Islet precursor cell (in vitro differentiated cells): ENCODE data around the gene KDM5B.
A peak's percentile ranks its signal among the peaks of the same experiment; 100 is the strongest.
"Not testable (repeated sequence)": the region's sequence is repeated elsewhere in the genome, so short reads cannot be mapped to it uniquely, and the experiment has no call there.

ENCODE experiments used
- DNase-seq: peaks from one replicate; pipeline ENCODE4 v3.0.0-alpha.2; 2018

KDM5B gene

DNA sequence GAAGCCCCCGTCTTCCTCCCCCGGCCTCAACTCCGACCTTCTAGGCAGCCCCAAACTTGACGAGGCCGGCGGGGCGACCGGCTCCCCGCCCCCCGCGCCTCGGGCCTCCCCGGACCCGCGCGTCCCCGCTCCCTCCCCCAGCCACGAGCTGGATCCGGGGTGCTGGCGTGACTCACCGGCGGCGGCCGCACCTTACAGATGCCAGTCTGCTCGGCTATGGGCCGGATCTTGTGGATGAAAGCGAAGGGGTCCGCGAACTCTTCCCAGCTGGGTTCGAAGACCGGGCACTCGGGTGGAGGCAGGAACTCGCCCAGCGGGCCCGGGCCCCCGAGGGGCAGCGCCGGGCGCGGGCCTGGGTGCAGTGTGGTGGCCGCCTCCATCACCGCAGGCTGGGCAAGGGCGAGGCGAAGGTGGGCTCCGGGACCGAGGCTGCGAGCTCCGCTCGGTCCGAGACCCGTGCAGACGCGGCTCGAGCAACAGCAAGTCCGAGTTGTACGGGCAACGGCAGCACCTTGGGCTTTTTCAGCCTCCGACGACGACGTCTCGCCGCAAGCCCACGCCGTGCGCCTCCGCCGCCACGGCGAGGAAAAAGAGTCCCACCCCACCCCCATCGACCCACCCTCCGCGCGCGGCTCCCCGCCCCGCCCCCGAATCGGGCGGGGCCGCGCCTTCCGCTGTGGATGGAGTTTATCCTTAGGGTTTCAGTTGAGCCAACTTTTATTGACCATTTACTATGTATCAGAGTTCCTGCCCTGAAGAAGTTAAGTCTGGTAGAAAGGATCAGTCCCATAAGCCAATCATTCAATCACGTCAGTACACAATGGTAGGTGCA, at the start of gene KDM5B:
Gene KDM5B (minus strand): TSS at position 496 of the 832 bp plus-strand sequence. CDS start 116 bp downstream, at position 380.
- DNase-seq, result peak; percentile 88

DNA sequence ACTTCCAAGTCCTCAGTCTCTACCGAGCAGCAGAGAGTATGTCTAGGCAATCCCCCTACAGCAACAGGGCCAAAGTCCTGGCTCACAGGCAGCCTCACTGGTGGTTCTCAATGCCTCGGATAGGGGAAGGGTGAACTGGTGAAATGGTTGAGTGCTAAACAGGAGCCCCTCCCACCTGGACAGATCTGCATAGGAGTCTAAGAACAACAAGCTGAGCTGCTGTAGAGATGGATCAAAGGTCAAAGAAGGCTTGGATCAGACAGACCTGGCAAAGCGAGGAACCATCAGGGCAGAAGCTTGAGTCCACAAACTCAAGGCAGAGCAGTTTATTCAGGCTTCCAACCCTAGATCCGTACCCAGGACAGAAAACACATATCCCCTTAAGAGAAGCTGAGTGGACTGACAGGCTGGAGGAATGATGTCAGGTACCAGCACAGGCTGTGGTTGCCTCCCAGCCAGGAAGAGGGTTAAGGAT, 49.0 kb upstream of the KDM5B start:
- no peak for DNase-seq

DNA sequence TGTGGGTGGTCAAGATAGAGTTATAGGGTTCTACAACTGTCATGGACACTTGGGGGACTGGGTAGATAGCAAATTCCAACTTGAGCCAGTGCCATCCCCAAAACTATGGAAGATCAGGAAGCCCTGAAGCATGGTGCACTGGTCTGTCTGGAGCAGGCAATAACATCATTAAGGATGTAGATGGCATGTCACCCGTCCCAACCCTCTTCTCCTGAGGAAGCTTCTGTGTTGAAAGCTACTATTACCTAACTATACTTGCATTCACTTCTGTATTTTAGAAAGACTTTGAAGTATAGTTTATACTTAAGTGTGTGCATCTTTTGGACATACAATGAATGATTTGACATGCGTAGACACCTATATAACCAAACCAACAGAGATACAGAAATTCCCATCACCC, 47.8 kb upstream of the KDM5B start:
- no peak for DNase-seq

DNA sequence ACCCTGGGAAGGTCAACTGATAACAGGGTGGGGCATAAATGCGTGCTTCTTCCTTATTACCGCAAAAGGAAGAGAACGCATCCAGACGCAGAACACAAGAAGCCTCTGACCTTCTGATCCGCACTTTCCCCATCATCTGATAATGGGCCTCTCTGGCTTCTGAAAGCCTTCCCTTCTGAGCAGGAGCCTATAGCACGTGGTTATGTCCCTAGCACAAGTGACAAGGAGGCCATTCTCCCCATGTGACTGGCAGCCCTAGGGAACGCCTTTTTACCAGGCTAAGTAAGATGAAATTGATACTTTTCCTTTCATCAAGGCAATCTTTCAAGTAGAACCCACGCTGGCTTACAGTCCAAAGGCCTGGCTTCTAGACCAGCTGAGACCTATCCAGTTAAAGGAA, 46.6 kb upstream of the KDM5B start:
- no peak for DNase-seq

GRCh38 chr1:202852163-202852904, 44.1 kb upstream of the KDM5B start:
- DNase-seq, result peak; percentile 90

DNA sequence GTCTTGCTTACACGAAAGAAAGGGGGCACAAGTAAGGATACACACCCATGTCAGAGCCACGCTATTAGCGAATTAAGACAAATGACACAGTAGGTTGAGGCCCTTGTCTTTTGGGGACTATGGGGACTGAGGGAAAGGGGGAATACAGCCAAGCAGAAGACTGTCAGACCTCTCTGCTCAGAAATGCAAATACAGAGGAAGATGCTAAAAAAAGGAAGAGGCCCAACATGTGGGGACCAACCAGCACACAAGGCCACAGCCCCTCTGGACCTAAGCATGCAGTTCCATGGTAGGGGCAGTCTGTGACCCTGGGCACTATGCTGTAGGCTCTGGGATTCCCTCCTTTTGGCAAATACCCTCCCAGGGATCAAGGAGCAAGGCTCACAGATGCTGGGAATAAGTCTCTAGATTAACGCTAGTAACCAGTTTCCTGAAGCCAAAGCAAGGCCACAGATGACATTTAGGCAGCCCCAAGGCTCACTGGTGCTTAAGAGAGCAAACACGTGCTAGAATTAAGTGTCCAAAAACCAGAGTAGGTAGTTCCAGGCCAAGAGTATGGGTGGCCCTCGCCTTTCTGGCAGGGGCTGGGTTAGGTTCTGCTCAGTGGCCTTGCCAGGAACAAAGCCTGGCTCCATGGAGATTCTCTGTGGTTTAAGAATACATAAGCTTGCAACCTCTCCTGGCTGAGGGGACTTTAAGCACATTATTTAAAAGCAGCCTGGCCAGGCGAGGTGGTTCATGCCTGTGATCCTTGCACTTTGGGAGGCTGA, 42.6 kb upstream of the KDM5B start:
- no peak for DNase-seq

GRCh38 chr1:202848191-202848542, 39.9 kb upstream of the KDM5B start:
- DNase-seq, result no peak

GRCh38 chr1:202844935-202845334, 36.7 kb upstream of the KDM5B start:
- DNase-seq, result no peak

DNA sequence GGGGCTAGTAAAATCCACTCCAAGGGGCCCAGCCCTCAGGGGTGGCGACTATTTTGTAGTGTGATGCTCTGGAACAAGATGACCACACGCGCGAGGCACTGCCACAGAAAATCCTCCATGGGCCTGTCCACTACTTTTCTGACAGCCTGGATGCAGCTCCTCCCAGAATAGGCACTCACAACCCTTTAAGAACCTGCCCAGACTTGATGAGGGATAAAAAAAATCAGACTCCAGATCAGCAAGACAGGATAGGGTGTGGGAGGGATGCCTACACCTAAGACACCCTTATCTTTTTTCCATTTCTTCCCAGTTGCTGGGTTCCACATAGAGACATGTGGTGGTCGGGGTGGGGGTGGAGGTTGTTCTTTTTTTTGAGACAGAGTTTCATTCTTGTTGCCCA, 36.0 kb upstream of the KDM5B start:
- DNase-seq, result no peak

DNA sequence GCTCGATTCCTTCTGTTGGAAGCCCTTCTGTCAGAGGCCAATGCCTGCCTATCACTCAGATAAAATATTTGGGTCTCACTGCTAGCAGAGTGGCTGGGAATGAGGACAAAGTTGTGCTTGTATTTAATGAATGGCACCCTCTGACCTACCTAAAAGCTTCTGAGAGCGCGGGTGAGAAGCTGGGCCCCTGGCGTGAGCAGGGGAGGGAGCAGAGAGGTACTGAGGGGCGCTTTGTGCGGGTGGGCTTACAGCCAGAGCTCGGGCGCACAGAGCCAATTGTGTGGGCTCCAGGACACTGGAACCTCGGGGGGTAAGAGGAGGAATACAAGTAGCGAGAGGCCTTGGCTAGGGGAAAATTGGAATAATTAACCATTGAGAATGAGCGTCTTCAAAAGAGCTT, 34.9 kb upstream of the KDM5B start:
- DNase-seq, result no peak

- DNase-seq, result no peak
Measured at GRCh38 chr1:202837746-202838262, 29.6 kb upstream of the KDM5B start.

DNA sequence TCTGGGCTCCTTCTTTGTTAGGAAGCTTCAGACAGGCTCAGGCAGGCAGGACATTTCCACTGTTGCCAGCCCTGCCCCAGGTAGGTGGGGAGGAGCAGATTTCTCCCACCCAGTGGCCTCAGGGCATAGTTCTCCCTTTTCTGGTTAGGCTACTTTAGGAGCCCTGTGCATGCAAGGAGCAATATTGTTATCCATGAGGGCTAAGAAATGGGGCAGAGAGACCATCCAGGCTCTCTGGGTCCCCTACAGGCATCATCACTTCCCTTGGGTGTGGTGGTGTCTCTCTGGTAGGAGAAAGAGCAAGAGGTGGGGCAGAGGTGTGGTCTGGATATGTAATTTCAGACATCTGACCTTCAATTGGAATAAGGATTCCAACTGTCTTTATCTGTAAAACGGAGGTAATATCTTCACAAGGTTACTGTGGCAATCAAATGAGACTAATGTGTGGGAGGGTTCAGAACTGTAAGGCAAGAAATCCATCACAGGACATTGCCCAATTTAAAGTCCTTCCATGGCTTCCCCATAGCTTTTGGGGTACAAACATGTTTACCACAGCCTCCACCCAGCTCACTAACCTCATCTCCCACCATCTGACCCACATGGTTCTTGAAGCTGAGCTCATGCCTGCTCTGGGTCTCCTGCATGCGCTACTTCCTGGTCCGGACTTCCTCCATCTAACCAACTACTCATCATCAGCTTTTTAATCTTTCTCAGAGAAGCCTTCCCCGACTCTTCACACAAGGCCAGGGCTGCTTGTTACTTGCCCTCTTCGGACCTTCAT, 28.6 kb upstream of the KDM5B start:
- peak; percentile 81 for DNase-seq

DNA sequence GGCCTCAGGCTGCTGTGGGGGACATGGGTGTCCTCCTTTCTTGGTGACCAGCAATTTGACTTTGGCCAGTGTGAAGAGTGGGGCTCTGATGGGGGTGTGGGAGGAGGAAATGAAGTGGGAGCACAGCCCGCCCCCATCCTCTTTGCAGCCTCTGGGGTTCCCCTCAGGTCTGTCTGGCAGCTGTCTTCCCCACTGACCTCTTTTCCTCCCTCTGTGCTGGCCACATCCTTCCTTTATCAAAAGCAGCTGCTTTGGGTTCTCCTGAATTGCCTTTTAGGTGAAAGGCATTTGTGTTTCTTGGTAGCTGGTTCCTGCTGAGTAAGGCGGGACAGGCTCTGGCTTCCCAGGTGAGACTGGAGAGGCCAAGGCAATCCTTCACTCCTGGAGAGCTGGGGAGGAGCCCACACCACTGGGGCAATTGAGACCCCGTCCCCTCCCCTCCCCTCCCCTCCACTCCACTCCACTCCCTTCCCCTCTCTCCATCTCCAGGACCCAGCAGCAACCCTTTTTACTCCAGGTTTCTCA, 27.4 kb upstream of the KDM5B start:
- DNase-seq, result no peak

DNA sequence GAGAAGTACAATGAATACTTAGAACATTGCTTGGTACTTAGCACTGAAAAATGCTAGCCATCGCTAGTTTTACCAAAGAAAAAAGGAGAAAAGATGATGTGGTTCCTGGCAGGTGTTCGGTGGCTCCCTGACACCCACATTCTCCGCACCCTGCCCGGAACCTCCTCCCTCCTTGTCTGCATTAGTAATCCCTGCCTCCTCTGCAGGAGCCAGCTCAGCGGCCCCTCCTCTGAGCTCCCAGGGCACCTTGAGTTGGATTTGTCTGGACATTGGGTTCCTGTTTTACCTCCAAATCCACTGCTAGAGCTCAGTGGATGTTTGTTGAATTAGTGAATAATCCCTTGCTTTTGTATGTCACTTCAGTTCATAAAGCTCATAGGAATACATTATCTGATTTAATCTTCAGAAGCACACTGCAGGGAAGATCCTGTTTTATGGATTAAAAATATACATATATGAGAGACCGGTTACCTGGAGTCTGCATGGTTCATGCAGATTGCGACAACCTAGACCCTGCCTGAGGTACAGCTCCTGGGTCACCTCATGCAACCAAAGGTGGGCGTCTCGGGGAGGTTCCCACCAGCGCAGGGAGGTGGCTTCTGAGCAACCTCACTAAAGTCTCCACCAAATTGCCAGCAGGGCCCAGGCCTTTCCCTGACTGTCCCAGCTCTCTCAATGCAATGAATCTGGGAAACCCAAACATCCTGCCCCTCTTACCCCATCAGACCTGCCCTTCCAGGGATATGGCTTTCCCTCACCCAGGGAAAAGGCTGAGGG, 26.7 kb upstream of the KDM5B start:
- no peak for DNase-seq

GRCh38 chr1:202831906-202832305, 23.7 kb upstream of the KDM5B start:
- no peak for DNase-seq

- DNase-seq, result not testable (repeated sequence)
Measured at GRCh38 chr1:202829223-202829622, 21.0 kb upstream of the KDM5B start.

GRCh38 chr1:202825748-202826147, 17.5 kb upstream of the KDM5B start:
- peak; percentile 65 for DNase-seq

DNA sequence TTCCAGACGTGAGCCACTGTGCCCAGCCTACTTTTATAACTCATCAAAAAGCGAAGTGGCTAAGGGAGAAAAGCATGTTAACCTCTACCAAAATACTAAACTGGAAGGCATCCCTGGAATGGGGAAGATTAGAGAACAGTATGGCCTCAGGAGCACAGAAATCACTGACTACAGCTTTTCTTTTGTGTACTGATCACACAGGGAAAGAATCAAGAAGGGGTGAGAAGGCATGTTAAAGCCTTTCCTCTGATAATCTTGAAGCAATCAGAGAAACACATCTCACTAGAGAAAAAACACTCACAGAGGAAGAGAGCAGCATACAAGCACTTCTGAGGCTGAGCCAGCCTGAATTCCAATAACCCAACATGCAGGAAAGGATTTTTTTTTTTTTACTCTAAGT, 13.2 kb upstream of the KDM5B start:
- peak; percentile 68 for DNase-seq

DNA sequence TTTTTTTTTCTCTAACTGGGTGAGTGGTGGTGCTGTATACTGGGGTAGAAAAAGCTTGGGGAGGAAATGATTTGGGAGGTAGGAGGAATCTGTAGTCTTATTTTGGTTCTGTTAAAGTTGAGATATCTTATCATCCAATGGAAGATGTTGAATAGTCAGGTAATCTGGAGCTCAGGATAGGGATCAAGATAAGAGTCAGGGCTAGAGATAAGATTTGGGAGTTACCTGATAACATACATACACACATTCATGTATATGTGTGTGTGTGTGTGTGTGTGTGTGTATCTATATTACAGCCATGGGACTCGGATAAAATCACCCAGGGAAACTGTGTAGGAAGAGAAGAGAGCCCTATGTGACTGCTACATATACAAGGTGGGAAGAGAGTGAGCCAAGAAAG, 10.6 kb upstream of the KDM5B start:
- no peak for DNase-seq

GRCh38 chr1:202815120-202815519, 6.9 kb upstream of the KDM5B start:
- no peak for DNase-seq
